Measurements from ENCODE around the gene SLC43A1.
"Not testable (repeated sequence)": the region's sequence is repeated elsewhere in the genome, so short reads cannot be mapped to it uniquely, and the experiment has no call there.

Gene SLC43A1

DNA sequence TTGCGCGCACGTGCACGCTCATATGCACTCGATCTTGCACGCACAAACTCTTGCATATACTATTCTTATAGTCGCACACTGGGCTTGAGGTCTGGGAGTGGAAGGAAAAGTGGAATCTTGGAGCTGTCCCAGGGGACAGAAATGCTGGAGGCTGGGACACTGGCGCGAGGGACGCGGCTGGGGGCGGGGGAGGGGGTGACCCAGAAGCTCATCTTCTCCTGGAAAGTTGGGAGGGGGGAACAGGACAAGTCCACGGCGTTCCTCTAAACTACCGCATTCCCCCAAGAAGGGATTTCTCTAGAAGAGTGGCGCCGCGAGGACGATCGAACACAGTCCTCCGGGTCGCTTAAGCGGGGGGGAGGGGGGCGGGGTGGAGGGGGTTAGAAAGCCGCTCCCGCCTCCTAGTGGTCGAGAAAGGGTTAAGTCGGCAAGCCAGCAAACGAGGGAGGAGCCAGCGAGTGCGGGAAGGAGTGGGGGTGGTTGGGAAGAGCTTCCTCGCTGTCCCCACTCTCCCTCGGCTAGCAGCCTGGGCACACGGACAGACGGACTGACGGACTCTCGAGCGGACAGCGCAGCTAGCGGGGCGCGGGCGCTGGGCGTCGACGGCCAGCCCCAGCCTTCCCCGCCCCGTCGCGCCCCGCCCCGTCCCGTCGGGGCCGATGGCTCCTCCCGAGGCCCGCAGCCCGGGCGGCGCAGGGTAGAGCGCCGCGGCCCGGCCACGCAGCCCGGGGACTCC, 55.3 kb downstream of the SLC43A1 start, which contains the start of gene RTN4RL2:
TSS of gene RTN4RL2 (plus strand) at position 507 of the 736 bp plus-strand sequence. CDS start 338 bp downstream, outside the sequence.
- peak; percentile 72 for DNase-seq

- no peak for DNase-seq
Measured at GRCh38 chr11:57459164-57460021, 56.1 kb downstream of the SLC43A1 start.

DNA sequence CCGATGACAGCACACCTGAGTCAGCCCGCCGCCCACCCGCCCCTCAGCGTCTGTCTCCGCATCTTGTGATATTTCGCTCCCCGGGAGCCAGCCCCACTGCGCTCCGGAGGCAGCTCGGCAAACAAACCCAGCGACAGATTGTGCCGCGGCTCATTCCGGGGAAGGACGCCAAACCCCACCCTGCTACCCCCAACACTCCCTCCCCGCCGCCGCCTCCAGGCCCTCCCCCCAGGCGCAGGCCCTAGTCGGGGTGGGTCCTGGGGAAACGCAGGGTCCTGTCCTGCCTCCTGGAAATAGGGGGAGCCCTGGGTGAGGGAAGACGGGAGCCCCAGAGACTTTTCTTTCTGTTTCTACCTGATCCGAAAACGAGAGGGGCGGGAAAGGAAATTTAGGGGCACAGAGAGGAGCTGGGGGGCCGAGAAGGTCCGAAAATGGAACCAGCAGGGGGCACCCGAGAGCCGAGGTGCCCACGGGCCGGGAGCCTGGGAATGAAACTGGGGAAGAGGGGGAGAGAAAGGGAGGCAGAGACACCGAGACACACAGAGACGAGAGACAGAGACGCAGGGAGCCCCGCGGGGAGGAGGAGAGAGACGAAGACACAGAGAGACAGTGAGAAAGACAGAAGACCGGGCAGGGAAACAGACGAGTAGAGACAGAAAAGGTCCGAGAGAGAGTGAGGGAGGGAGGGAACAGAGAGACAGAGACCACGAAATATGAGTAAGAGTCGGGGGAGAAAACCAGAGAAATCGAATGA, 56.9 kb downstream of the SLC43A1 start:
- peak; percentile 44 for DNase-seq

- DNase-seq: no peak
Measured at GRCh38 chr11:57458060-57458409, 57.5 kb downstream of the SLC43A1 start.

- no peak for DNase-seq
Measured at GRCh38 chr11:57457643-57458023, 57.9 kb downstream of the SLC43A1 start.

DNA sequence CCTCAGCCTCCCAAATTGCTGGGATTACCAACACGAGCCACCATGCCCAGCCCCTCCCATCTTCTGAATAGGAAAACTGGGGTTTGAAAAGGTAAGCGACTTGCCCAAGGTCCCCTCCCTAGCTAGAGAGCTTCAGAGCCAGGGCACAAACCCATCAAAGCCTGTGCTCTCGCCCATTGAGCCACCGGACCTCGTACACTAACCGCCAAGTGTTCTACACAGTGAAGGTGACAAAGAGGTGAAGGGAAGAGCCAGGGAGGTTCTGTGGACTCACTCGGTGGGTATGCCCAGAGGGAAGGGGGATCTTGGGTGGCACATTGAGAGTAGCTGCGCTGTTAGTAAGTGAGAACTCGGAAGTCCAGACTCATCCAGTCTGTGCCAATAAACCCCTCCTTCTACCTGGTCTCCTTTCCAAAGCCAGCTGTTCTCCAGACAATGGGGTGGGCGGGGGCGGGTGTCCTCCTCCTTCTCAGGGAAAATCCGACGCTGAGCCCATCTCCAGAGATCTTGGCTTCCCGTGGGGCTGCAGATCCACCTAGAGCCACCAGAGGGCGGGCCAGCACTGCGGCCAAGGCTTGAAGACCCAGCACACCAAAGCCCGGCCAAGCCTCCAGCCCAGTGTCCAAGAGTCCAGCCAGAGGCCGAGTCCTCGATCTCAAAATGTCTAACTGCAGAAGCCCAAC, 58.4 kb downstream of the SLC43A1 start:
- peak; percentile 90 for DNase-seq

- DNase-seq: no peak
Measured at GRCh38 chr11:57453543-57454177, 61.8 kb downstream of the SLC43A1 start.

GRCh38 chr11:57446055-57446454, 69.4 kb downstream of the SLC43A1 start:
- DNase-seq: no peak

DNA sequence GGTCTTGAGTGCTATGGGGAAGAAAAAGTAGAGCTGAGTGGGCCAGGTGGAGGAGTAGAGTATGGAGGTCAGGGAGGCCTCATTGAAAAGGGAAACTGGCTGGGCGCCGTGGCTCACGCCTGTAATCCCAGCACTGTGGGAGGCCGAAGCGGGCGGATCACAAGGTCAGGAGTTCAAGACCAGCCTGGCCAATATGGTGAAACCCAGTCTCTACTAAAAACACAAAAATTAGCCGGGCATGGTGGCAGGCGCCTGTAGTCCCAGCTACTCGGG, 70.4 kb downstream of the SLC43A1 start:
- DNase-seq: not testable (repeated sequence)

DNA sequence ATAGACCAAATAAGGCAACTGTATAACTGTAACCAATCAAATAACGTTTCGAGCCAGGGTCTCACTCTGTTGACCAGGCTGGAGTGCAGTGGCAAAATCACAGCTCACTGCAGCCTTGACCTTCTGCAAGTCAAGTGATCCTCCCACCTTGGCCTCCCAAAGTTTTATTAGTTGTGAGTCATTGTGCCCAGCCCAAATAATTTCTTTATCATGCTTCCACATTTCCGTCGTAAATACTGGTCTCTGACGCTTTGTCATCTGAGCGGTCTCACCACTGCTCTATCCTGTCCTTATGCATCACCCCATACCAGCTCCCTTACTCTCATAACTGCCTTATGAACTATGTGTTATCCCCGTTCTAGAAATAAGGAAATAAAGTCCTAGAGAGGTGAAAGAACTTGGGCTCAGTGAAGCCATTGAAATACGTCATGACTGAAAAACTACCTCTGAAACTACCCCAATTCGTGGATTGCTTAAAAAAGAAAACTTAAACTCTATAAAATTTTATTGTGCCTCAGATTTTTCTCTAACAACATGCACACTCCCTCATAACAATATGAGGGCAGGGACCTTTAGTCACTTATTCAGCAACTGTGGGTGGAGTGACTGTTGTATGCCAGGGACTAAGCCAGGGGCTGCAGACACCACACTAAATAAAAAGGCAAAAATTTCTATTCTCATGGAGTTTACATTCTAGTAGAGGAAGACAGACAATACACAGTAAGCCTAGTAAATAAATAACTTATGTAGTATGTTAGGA, 71.0 kb downstream of the SLC43A1 start:
- DNase-seq: no peak

DNA sequence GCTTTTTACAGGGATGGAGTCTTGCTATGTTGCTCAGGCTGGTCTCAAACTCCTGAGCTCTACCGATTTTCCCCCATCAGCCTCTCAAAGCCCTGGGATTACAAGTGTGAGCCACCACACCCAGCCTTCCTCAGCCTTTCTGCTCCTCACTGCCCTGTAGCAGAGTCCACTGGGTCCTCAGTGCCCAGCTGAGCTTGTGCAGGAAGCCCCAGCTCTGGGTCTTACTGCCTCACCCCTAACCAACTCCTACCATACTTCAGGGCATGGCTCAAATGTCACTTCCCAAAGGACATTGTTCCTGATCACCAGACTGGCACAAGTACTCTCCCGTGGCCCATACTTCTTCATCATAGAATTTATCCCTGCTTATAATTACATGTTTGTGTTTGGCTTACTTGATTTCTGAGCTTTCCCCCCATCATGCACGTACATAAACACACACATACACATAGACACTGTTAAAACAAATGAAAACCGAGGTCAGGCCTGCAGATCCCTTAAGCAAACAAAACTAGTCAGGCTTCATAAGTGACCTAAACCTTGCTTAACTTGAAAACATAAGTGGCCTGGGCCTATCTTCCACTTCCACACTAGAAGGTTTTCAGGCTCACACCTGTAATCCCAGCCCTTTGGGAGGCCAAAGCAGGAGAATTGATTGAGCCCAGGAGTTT, 74.6 kb downstream of the SLC43A1 start:
- DNase-seq: no peak

GRCh38 chr11:57439786-57440185, 75.7 kb downstream of the SLC43A1 start:
- DNase-seq: no peak

DNA sequence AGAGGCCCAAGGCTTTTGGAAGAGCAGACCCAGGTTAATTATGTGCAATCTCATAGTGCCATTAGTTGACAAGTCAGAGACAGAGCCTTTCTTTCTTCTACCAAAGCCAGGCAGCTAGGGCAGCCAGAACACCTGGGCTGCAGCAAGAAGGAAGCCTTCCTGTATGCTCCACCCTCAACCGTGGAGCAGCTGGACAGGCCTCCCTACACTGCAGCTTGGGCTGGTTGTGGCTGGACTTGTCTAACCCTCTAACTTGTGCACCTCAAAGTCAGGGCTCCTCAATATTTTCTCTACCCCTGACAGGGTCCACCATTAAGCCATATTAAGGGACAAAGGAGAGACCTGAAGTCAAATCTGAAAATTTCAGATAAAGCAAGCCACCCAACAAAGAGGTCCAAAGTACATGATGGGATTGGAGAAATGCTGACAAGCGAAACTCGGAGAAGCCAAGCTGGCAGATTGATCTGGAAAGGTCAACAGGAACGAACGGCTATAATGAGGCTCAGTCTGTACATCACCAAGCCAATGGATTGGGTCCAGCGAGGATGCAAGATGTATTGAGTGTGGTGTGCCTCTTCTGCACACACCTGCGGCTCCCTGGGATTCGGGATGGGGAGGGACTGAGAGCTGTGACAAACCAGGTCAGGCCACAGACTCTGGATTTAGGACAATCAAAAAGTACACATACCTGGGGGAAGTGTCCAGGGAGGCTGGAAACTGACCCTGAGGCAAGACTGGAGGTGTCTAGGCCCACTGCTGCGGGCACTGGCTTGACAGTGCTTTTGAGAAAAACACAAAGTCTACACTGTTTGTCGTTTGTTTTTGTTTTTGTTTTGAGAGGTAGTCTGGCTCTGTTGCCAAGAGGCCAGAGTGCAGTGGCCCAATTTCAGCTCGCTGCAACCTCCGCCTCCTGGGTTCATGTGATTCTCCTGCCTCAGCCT, 76.9 kb downstream of the SLC43A1 start:
- no peak for DNase-seq

GRCh38 chr11:57436031-57436430, 79.5 kb downstream of the SLC43A1 start:
- no peak for DNase-seq

- no peak for DNase-seq
Measured at GRCh38 chr11:57434640-57435546, 80.6 kb downstream of the SLC43A1 start.

Data from right hindlimb (tissue), 1 donor.